Ectodermal cell (in vitro differentiated cells): ENCODE results near the gene ST3GAL4.

Source experiments
- H3K27ac ChIP-seq: 2 replicates; pipeline ENCODE4 v1.7.0; 2013; ENCODE audit warnings: mild to moderate bottlenecking, low read depth, low read length; ENCODE audit not compliant: insufficient read depth, poor library complexity, severe bottlenecking
- H3K27me3 ChIP-seq: 2 replicates; pipeline ENCODE4 v1.7.0; 2013; ENCODE audit warnings: mild to moderate bottlenecking, low read length; ENCODE audit not compliant: insufficient read depth, control insufficient read depth, poor library complexity, severe bottlenecking
- H3K36me3 ChIP-seq: one replicate; pipeline ENCODE4 v1.7.0; 2013; ENCODE audit warnings: low read length; ENCODE audit not compliant: control insufficient read depth, insufficient read depth
- H3K4me1 ChIP-seq: one replicate; pipeline ENCODE4 v1.7.0; 2013; ENCODE audit warnings: low read length; ENCODE audit not compliant: control insufficient read depth, insufficient read depth
- H3K4me3 ChIP-seq: 2 replicates; pipeline ENCODE4 v1.7.0; 2013; ENCODE audit warnings: low read depth, low read length, control low read depth; ENCODE audit not compliant: insufficient read depth
- H3K9me3 ChIP-seq: 2 replicates; pipeline ENCODE4 v1.7.0; 2013; ENCODE audit warnings: mild to moderate bottlenecking, low read length, moderate library complexity; ENCODE audit not compliant: control insufficient read depth
- WGBS, 2 experiments: methylation state at CpG; one replicate each; pipeline ENCODE4 v1.1.7; 2013; ENCODE audit warnings: missing lambda C conversion rate in 2 of 2; 5-methylcytosine and 5-hydroxymethylcytosine counted together

The ST3GAL4 gene

DNA sequence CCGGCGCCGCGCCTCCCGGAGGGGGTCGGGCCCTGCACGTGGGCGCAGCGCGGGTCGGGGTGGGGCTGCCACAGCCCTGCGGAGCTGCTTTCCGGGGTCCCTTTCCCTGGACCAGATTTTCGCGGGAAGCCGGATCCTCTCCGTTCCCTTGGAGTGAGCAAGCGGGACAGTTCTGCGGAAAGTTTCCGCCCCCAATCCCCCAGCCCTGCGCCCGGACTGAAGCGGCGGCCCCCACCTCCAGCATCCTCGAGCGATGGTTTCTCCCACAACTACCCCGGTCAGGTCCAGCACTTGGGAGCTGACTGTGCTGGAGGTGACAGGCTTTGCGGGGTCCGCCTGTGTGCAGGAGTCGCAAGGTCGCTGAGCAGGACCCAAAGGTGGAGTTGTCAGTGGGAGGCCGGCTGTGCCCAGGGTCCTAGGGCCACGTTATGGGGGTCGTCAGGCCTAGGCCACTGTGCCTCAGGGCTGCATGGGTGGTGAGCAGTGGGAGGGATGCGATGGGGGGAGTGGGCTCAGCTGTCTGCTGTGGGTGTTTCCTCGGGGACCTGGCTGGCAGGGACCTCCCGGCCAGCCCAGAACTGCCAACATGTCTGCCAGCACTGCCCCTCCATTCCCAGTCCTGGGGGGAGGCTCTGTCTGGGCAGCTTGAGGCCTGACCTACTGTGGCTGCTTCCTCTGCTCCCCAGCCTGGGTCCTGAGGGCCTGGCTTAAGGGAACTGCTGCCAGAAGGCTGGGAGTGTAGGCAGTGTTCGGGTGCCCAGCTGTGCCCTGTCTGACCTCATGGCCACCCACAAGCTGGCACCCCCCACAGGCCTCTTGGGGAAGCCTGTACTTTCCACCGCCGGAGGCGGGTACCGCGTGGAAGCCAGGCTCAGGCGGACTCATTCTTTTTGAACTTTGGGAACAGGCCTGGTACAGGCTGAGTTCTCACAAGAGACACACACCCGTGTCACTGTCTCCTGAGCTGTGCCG is 726 bp downstream of the ST3GAL4 start:
- H3K27ac ChIP-seq: no peak overlapping the region
- 21% methylated on average over 46 of the region's 46 CpGs for WGBS, 2 experiments
- peaks cover 26% of the 10 kb centered on the region for H3K4me1 ChIP-seq
- H3K4me3 ChIP-seq: peak overlapping the region; percentile 76
- H3K36me3 ChIP-seq: no peaks in the 10 kb centered on the region
- no peaks in the 10 kb centered on the region for H3K27me3 ChIP-seq
- H3K9me3 ChIP-seq: no peaks in the 10 kb centered on the region

DNA sequence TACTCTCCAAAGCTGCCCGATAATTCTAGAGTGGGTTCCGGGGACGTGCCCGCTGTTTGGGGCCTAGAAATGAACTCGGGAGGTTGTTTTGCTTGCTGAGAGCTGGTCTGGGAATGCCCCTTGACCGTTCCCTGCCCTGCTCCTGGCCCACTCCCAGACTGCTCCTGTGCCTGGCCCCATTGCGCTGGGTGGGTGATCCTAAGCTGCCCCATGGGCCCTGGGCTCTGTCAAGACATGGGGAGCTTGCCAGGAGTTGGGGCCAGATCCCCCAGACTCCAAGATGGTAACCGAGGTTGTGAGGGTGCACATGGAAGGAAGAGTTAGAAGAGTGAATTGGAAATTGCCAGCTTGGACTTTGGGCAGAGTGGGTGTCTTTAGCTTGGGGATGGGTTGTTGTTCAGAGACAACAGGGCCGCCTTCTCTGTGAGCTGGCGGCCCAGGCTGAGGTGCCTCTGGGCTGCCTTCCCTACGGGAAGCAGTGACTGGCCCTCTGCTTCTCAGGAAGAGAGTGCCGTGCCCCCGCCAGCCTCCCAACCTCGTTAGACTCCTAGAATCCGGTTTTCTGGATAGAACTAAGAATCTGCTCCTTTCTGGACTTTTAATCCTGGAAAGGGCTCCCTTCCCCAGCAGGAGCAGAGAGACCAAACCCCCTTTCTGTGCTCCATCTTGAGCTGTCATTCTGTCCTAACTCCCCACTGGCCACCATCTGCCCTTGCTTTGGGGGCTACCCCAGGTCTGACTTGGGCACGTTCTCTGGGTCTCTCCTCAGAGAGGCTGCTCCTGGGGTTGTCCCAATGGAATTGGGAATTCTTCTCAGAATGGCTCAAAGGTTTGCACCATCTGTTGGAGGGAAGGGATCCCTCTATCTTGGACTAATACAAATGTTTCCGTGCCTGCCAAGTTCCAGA is 1.8 kb downstream of the ST3GAL4 start:
- Histone ChIP-seq H3K9me3 (no peaks in the 10 kb centered on the region), H3K4me3 (no peak overlapping the region), H3K36me3 (no peaks in the 10 kb centered on the region), H3K27ac (no peak overlapping the region), H3K27me3 (no peaks in the 10 kb centered on the region), H3K4me1 (peaks cover 22% of the 10 kb centered on the region)
- WGBS, 2 experiments: 90% methylated on average over 17 of the region's 17 CpGs

GRCh38 chr11:126357969-126358762 is 2.7 kb downstream of the ST3GAL4 start:
- WGBS, 2 experiments: 87% methylated on average over 18 of the region's 18 CpGs
- H3K4me1 ChIP-seq: peaks cover 19% of the 10 kb centered on the region
- no peaks in the 10 kb centered on the region for H3K36me3 ChIP-seq
- no peak overlapping the region for H3K27ac ChIP-seq
- H3K9me3 ChIP-seq: no peaks in the 10 kb centered on the region
- H3K27me3 ChIP-seq: no peaks in the 10 kb centered on the region
- H3K4me3 ChIP-seq: no peak overlapping the region

DNA sequence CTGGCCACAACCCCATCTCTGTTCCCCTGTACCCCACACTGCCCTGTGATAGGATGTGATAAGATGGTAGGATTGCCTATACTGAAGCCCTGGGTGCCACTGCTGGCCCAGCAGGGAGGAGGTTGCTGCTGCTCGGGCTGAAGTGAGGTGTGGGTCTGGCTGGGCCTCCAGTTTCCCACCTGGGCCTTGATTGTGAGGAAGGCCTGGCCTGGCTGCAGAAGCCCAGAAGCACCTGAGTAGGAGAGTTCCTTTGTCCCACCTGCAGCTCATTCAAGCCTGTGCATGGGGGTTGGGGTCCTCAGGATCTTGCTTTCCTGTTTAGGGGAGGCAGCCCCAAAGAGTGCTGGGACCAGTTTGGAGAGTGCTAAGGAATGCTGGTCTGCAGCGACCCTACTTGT is 3.3 kb downstream of the ST3GAL4 start:
- Histone ChIP-seq H3K4me1 (peaks cover 21% of the 10 kb centered on the region), H3K27ac (no peak overlapping the region), H3K4me3 (no peak overlapping the region), H3K36me3 (no peaks in the 10 kb centered on the region), H3K9me3 (no peaks in the 10 kb centered on the region), H3K27me3 (no peaks in the 10 kb centered on the region)
- WGBS, 2 experiments: 77 to 84% methylated on average over 2 of the region's 2 CpGs

- no peak overlapping the region for H3K4me3 ChIP-seq
- H3K27me3 ChIP-seq: no peaks in the 10 kb centered on the region
- no peaks in the 10 kb centered on the region for H3K9me3 ChIP-seq
- H3K4me1 ChIP-seq: peaks cover 23% of the 10 kb centered on the region
- WGBS, 2 experiments: 79 to 83% methylated on average over 16 of the region's 16 CpGs
- no peaks in the 10 kb centered on the region for H3K36me3 ChIP-seq
- H3K27ac ChIP-seq: no peak overlapping the region
Measured at GRCh38 chr11:126359431-126360048, 4.1 kb downstream of the ST3GAL4 start.

GRCh38 chr11:126360049-126360446 is 4.6 kb downstream of the ST3GAL4 start:
- 91 to 93% methylated on average over 8 of the region's 8 CpGs for WGBS, 2 experiments
- peaks cover 21% of the 10 kb centered on the region for H3K4me1 ChIP-seq
- no peak overlapping the region for H3K27ac ChIP-seq
- no peaks in the 10 kb centered on the region for H3K9me3 ChIP-seq
- H3K27me3 ChIP-seq: no peaks in the 10 kb centered on the region
- no peak overlapping the region for H3K4me3 ChIP-seq
- no peaks in the 10 kb centered on the region for H3K36me3 ChIP-seq

- WGBS, 2 experiments: 87 to 92% methylated on average over 5 of the region's 5 CpGs
- Histone ChIP-seq H3K9me3 (no peaks in the 10 kb centered on the region), H3K27ac (no peak overlapping the region), H3K36me3 (no peaks in the 10 kb centered on the region), H3K4me1 (peaks cover 23% of the 10 kb centered on the region), H3K4me3 (no peak overlapping the region), H3K27me3 (no peaks in the 10 kb centered on the region)
Measured at GRCh38 chr11:126361400-126361799, 5.9 kb downstream of the ST3GAL4 start.

GRCh38 chr11:126362879-126363655 is 7.6 kb downstream of the ST3GAL4 start:
- 90 to 92% methylated on average over 9 of the region's 9 CpGs for WGBS, 2 experiments
- Histone ChIP-seq H3K36me3 (no peaks in the 10 kb centered on the region), H3K27ac (no peak overlapping the region), H3K4me3 (no peak overlapping the region), H3K27me3 (no peaks in the 10 kb centered on the region), H3K4me1 (peaks cover 22% of the 10 kb centered on the region), H3K9me3 (no peaks in the 10 kb centered on the region)

DNA sequence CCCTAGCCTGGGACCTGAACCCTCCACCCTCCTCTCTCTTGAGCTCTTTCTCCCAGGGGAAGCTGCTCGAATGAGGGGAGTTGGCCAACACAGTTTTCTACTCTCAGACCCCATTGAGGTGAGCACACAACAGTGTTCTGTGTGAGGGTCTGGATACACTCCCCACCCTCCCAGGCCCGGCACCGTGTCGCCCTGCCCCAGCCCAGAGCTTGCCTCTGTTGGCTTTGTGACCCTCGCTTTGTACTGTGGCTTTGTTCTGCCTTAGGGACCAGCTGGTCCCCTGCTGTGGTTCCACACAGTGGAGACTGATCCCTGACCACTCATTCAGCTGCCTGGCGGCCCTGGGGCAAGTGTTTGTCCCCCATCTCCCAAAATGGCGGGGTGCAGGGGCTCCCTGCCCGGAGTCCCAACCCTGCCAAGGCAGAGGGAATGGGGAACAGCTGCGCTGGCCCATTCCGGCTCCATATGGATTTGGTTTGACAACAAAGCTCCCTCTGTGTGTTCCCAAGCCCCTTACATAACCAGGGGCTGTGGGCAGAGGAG is 8.3 kb downstream of the ST3GAL4 start:
- Histone ChIP-seq H3K9me3 (no peaks in the 10 kb centered on the region), H3K27me3 (no peaks in the 10 kb centered on the region), H3K4me1 (peaks cover 29% of the 10 kb centered on the region), H3K4me3 (no peak overlapping the region), H3K27ac (no peak overlapping the region), H3K36me3 (no peaks in the 10 kb centered on the region)
- 48 to 58% methylated on average over 9 to 10 of the region's 10 CpGs for WGBS, 2 experiments
